ENCODE measurements around the gene GORASP2.
"Not testable (repeated sequence)": the region's sequence is repeated elsewhere in the genome, so short reads cannot be mapped to it uniquely, and the experiment has no call there.

Gene GORASP2

DNA sequence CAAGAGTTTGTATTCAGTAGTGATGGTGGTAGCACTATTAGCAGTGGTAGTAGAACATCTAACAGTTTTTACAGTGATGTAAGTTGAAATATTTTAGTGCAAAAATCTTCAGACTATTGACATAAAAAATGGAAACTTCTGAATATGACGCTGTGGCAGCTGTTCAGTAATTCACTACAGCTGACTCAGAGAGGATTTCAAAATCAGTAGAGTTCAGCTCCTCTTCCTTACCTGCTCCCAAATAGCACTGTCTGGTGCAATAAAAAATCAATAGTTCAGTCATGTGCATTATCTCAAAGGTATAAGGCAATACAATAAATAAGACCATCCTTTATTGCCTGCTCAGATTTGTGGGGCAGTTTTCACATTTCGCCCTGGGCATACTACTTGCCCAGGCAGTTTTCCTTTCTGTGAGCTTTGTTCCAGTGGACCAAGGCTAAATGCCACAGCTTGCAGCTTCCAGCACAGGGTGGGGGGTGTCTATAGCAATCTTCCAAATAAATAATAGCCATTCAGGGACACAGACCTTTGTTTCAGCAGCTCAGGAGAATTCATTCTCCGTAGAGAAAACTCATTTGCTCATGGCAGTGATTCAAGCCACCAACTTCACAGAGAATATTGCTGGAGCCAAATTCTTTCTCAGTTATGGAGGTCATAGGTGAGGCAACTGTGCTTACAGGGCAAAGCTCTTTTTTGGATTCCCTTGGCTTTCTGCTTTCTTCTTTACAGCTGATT is 33.9 kb upstream of the GORASP2 start:
- H3K4me1 ChIP-seq (ENCODE audit: control insufficient read depth, insufficient read depth, low read length, poor library complexity, severe bottlenecking) = no peaks in the 10 kb centered on the region
- H3K9me3 ChIP-seq (ENCODE audit: control insufficient read depth, low read length) = no peaks in the 10 kb centered on the region
- DNase-seq = no peak
- no peak overlapping the region for H3K27ac ChIP-seq (ENCODE audit: insufficient read depth, low read length, poor library complexity, severe bottlenecking)
- no peaks in the 10 kb centered on the region for H3K27me3 ChIP-seq (replicated peaks; ENCODE audit: control insufficient read depth, insufficient read depth, low read length, poor library complexity, severe bottlenecking)
- no peak overlapping the region for H3K4me3 ChIP-seq (ENCODE audit: insufficient read depth, low read depth, low read length, poor library complexity, severe bottlenecking)
- no peaks in the 10 kb centered on the region for H3K36me3 ChIP-seq (ENCODE audit: control insufficient read depth, insufficient read depth, low read length)

GRCh38 chr2:170896622-170897021 is 32.4 kb upstream of the GORASP2 start:
- no peaks in the 10 kb centered on the region for H3K36me3 ChIP-seq (ENCODE audit: control insufficient read depth, insufficient read depth, low read length)
- no peak overlapping the region for H3K27ac ChIP-seq (ENCODE audit: insufficient read depth, low read length, poor library complexity, severe bottlenecking)
- no peaks in the 10 kb centered on the region for H3K9me3 ChIP-seq (ENCODE audit: control insufficient read depth, low read length)
- no peak overlapping the region for H3K4me3 ChIP-seq (ENCODE audit: insufficient read depth, low read depth, low read length, poor library complexity, severe bottlenecking)
- no peaks in the 10 kb centered on the region for H3K27me3 ChIP-seq (replicated peaks; ENCODE audit: control insufficient read depth, insufficient read depth, low read length, poor library complexity, severe bottlenecking)
- no peaks in the 10 kb centered on the region for H3K4me1 ChIP-seq (ENCODE audit: control insufficient read depth, insufficient read depth, low read length, poor library complexity, severe bottlenecking)
- DNase-seq = no peak

- DNase-seq = no peak
- H3K27ac ChIP-seq (ENCODE audit: insufficient read depth, low read length, poor library complexity, severe bottlenecking) = no peak overlapping the region
- no peak overlapping the region for H3K4me3 ChIP-seq (ENCODE audit: insufficient read depth, low read depth, low read length, poor library complexity, severe bottlenecking)
- no peaks in the 10 kb centered on the region for H3K27me3 ChIP-seq (replicated peaks; ENCODE audit: control insufficient read depth, insufficient read depth, low read length, poor library complexity, severe bottlenecking)
- H3K36me3 ChIP-seq (ENCODE audit: control insufficient read depth, insufficient read depth, low read length) = no peaks in the 10 kb centered on the region
- no peaks in the 10 kb centered on the region for H3K9me3 ChIP-seq (ENCODE audit: control insufficient read depth, low read length)
- H3K4me1 ChIP-seq (ENCODE audit: control insufficient read depth, insufficient read depth, low read length, poor library complexity, severe bottlenecking) = no peaks in the 10 kb centered on the region
Measured at GRCh38 chr2:170897108-170897507, 31.9 kb upstream of the GORASP2 start.

DNA sequence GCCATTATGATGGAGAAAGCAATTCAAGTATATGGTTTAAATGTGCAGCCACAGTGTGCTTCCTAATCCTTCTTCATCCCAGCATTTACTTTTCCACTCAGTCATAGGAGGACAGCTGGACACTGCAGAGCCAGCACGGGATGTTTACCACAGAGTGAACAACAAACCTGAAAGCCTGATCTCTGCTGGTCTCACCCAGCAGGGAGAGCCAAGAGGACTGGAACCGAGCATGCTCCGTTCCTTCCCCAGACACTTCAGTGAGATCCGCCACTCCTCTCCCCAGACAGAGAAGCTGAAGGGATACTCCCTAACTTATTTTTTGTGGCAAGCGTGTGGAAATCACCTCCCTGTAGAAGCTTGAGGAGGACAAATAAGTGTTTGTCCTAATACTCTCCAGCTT is 23.2 kb upstream of the GORASP2 start:
- Histone ChIP-seq H3K27me3 (replicated peaks; ENCODE audit: control insufficient read depth, insufficient read depth, low read length, poor library complexity, severe bottlenecking) (no peaks in the 10 kb centered on the region), H3K4me3 (ENCODE audit: insufficient read depth, low read depth, low read length, poor library complexity, severe bottlenecking) (no peak overlapping the region), H3K36me3 (ENCODE audit: control insufficient read depth, insufficient read depth, low read length) (no peaks in the 10 kb centered on the region), H3K9me3 (ENCODE audit: control insufficient read depth, low read length) (no peaks in the 10 kb centered on the region), H3K27ac (ENCODE audit: insufficient read depth, low read length, poor library complexity, severe bottlenecking) (no peak overlapping the region), H3K4me1 (ENCODE audit: control insufficient read depth, insufficient read depth, low read length, poor library complexity, severe bottlenecking) (no peaks in the 10 kb centered on the region)
- DNase-seq = no peak

GRCh38 chr2:170911314-170911889 is 17.7 kb upstream of the GORASP2 start:
- no peak for DNase-seq
- no peaks in the 10 kb centered on the region for H3K36me3 ChIP-seq (ENCODE audit: control insufficient read depth, insufficient read depth, low read length)

DNA sequence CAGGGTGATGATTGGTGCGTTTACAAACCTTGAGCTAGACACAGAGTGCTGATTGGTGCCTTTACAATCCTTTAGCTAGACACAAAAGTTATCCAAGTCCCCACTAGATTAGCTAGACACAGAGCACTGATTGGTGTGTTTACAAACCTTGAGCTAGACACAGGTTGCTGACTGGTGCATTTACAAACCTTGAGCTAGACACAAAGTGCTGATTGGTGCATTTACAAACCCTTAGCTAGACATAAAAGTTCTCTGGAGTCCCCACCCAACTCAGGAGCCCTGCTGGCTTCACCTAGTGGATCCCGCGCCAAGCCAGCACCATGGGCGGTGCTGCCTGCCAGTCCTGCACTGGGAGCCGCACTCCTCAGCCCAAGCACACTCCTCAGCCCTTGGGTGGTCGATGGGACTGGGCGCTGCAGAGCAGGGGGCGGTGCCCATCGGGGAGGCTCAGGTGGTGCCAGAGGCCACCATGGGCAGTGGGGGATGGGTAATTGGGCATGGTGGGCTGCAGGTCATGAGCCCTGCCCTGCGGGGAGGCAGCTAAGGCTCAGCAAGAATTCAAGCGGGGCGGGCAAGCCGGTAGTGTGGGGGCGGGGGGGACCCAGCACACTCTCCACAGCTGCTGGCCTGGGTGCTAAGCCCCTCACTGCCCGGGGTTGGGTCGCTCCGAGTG is 13.9 kb upstream of the GORASP2 start:
- not testable (repeated sequence) for H3K4me1 ChIP-seq (ENCODE audit: control insufficient read depth, insufficient read depth, low read length, poor library complexity, severe bottlenecking); DNase-seq; H3K27ac ChIP-seq (ENCODE audit: insufficient read depth, low read length, poor library complexity, severe bottlenecking); H3K36me3 ChIP-seq (ENCODE audit: control insufficient read depth, insufficient read depth, low read length); H3K4me3 ChIP-seq (ENCODE audit: insufficient read depth, low read depth, low read length, poor library complexity, severe bottlenecking); H3K27me3 ChIP-seq (replicated peaks; ENCODE audit: control insufficient read depth, insufficient read depth, low read length, poor library complexity, severe bottlenecking)
- H3K9me3 ChIP-seq (ENCODE audit: control insufficient read depth, low read length) = peaks cover 18% of the 10 kb centered on the region

More at GRCh38 chr2:170911314-170911889, 17.7 kb upstream of the GORASP2 start:
- H3K27ac ChIP-seq (ENCODE audit: insufficient read depth, low read length, poor library complexity, severe bottlenecking) = no peak overlapping the region
- H3K4me1 ChIP-seq (ENCODE audit: control insufficient read depth, insufficient read depth, low read length, poor library complexity, severe bottlenecking) = no peaks in the 10 kb centered on the region
- no peak overlapping the region for H3K4me3 ChIP-seq (ENCODE audit: insufficient read depth, low read depth, low read length, poor library complexity, severe bottlenecking)
- no peaks in the 10 kb centered on the region for H3K27me3 ChIP-seq (replicated peaks; ENCODE audit: control insufficient read depth, insufficient read depth, low read length, poor library complexity, severe bottlenecking)
- peaks cover 18% of the 10 kb centered on the region for H3K9me3 ChIP-seq (ENCODE audit: control insufficient read depth, low read length)

GRCh38 chr2:170917219-170917913 is 11.7 kb upstream of the GORASP2 start:
- H3K4me1 ChIP-seq (ENCODE audit: control insufficient read depth, insufficient read depth, low read length, poor library complexity, severe bottlenecking) = no peaks in the 10 kb centered on the region
- peaks cover 12% of the 10 kb centered on the region for H3K9me3 ChIP-seq (ENCODE audit: control insufficient read depth, low read length)
- no peaks in the 10 kb centered on the region for H3K36me3 ChIP-seq (ENCODE audit: control insufficient read depth, insufficient read depth, low read length)
- DNase-seq = no peak
- no peak overlapping the region for H3K27ac ChIP-seq (ENCODE audit: insufficient read depth, low read length, poor library complexity, severe bottlenecking)
- H3K4me3 ChIP-seq (ENCODE audit: insufficient read depth, low read depth, low read length, poor library complexity, severe bottlenecking) = no peak overlapping the region
- no peaks in the 10 kb centered on the region for H3K27me3 ChIP-seq (replicated peaks; ENCODE audit: control insufficient read depth, insufficient read depth, low read length, poor library complexity, severe bottlenecking)

GRCh38 chr2:170917957-170918356 is 11.1 kb upstream of the GORASP2 start:
- Histone ChIP-seq H3K4me1 (ENCODE audit: control insufficient read depth, insufficient read depth, low read length, poor library complexity, severe bottlenecking) (no peaks in the 10 kb centered on the region), H3K9me3 (ENCODE audit: control insufficient read depth, low read length) (peaks cover 8% of the 10 kb centered on the region), H3K27me3 (replicated peaks; ENCODE audit: control insufficient read depth, insufficient read depth, low read length, poor library complexity, severe bottlenecking) (no peaks in the 10 kb centered on the region), H3K36me3 (ENCODE audit: control insufficient read depth, insufficient read depth, low read length) (no peaks in the 10 kb centered on the region), H3K4me3 (ENCODE audit: insufficient read depth, low read depth, low read length, poor library complexity, severe bottlenecking) (no peak overlapping the region), H3K27ac (ENCODE audit: insufficient read depth, low read length, poor library complexity, severe bottlenecking) (no peak overlapping the region)
- DNase-seq = no peak

GRCh38 chr2:170921873-170922272 is 7.2 kb upstream of the GORASP2 start:
- H3K27ac ChIP-seq (ENCODE audit: insufficient read depth, low read length, poor library complexity, severe bottlenecking); DNase-seq; H3K9me3 ChIP-seq (ENCODE audit: control insufficient read depth, low read length); H3K27me3 ChIP-seq (replicated peaks; ENCODE audit: control insufficient read depth, insufficient read depth, low read length, poor library complexity, severe bottlenecking); H3K36me3 ChIP-seq (ENCODE audit: control insufficient read depth, insufficient read depth, low read length); H3K4me1 ChIP-seq (ENCODE audit: control insufficient read depth, insufficient read depth, low read length, poor library complexity, severe bottlenecking); H3K4me3 ChIP-seq (ENCODE audit: insufficient read depth, low read depth, low read length, poor library complexity, severe bottlenecking): not testable (repeated sequence)

Data from effector memory CD4-positive, alpha-beta T cell (primary cell).